Stimulated activated CD8-positive, alpha-beta memory T cell treated with anti-CD3 and anti-CD28 coated beads, Interleukin-4, amount 100 ng/mL, for 24 hours (primary cell): ENCODE results near the gene GFOD1.
"Not testable (repeated sequence)": the region's sequence is repeated elsewhere in the genome, so short reads cannot be mapped to it uniquely, and the experiment has no call there.

Experiments used
- DNase-seq: peaks from one replicate; pipeline ENCODE4 v3.0.0-alpha.2; 2020; ENCODE audit warnings: low read depth

Gene GFOD1

DNA sequence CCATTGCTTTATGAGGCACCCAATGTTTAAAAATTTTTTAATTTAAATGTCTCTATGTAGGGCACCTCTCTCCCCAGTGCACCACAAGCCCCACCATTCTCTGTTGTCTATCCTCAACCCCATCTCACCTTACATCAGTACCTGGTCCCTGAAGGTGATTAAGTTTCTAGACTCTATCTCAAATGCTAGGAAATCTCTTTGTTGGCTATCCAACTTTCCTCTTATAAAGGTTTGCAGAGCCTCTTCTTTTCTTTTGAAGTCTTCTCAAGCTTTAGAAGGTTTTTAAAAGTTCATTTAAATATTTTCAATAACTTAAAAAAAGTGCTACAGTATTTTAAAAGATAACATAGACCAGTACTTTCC lies 82.5 kb downstream of the GFOD1 start:
- DNase-seq = no peak

DNA sequence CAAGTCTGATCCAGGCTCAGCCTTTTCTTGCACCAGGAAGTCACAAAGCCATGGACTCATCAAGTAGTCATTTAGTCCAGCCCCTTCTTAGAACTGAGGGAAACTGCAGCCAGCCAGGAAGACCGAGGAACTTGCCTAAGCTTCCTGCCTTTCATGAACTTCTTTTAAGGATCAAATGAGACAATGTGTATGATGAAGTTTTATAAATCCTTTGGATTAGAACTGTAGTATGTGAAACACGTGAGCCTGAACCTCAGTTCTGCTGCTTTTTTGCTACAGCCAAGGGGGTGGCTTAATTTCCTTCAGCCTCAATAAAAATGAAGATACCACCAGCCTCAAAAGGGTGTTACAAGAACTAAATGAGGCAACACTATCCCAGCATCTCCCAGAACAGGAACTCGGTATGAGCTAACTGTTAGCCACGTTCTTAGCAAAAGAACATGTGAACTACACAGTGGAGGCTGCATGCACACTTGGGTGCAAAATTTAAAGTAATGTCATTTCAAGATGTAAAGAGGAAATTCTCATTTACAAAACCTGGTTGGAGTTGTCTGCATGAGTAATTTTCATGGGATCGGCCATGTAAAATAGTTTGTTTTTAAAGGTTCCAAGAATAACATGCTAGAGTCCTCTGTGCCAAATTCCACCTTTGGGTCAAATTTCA lies 83.0 kb downstream of the GFOD1 start:
- no peak for DNase-seq

DNA sequence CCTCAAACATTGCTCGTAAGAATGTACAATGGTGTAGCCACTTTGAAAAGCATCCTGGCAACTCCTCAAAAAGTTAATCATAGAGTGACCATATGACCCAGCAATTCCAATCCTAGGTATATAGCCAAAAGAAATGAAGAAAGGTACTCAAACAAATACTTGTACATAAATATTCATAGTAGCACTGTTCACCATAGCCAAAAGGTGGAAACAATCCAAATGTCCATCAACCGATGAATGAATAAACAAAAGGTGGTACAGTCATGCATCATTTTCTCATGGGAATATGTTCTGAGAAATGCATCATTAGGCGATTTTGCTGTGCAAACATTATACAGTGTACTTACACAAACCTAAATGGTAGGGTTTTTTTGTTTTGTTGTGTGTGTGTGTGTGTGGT lies 84.7 kb downstream of the GFOD1 start:
- no peak for DNase-seq

DNA sequence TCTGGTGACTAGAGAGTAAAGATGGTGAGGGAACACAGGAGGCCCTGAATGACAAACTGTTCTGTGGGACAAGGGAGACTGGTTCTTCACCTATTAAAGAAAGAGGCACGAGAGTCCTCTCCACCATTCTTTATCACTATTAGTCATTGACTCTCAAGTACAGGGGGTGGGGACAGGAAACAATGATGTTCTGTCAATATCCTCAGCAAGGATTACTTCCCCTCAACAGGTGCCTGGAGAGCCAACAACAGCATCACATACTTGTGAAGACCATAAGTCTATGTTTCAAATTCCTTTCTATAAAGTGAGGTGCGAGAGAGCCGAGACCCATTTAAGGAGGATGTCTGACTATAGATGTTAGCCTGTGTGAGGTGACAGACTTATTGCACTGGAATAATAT lies 86.6 kb downstream of the GFOD1 start:
- no peak for DNase-seq

DNA sequence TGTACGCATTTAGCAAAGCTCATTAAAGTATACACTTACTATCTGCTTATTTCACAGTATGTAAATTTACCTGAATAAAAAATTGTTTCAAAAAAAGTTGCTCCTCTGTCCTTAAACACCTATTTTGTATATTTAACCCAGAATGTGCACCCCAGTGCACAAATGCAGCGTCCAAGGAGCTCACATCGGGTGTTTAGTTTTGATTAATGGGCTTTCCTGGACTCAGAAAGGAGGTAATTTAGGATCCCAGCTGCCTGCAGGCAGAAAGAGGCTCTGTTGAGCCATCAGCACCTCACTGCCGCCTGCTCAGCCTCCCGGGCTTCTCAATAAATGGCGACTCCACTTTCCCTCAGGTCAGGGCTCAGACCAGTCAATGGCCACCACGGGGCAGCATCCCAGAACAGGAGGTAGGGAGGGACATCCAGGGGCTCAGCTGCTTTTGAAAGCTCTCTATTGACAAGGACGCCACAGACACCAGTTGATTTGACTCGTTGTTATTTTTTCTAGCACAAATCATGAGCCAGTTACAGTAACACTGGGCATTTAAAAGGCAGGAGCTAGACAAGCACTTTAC lies 88.9 kb downstream of the GFOD1 start:
- DNase-seq = no peak

DNA sequence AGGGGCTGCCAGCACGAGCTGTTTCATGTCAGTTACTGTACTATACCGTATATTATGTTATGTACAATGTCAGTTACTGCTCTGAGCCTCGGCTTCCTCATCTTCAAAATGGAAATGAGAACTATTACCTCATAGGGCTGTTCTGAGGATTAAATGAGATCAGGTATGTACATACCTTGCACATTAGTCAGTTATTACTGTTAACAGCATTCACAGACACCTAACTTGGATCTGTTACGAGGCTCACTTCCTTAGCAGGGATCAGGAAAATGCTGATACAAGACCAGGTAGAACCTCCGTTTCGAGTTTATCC lies 89.4 kb downstream of the GFOD1 start:
- no peak for DNase-seq

DNA sequence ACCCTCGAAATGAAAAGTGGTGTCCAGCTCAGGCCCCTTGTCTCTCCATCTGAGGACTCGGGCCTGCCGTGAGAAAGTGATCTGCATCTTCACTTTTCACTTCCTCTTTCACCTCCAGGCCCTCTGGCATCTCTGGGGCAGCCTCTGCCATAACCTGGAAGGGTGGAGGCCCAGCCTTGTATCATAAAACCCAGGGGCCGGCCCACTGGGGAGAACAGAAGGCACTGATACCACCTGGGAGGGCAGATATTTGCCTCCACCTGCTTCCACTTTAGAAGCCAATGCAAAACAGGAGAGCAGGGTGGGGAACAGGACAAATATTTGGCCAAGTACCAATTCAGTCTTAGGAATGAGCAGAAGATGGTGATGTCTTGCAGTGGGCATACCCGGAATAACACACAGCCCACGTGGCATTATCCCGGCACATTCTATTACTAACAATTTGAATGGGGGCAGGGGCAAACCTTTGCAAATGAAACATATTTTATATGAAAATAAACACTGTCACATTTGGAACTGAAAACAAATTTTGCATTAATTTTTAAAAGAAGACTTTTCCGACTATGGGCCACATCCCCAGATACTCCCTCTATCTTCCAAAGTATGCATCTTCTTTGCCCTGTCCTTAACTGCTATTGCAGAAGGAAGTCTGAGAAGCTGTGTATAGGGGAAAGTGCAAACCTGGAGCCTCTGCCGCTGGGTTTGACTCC lies 89.9 kb downstream of the GFOD1 start:
- DNase-seq = no peak

DNA sequence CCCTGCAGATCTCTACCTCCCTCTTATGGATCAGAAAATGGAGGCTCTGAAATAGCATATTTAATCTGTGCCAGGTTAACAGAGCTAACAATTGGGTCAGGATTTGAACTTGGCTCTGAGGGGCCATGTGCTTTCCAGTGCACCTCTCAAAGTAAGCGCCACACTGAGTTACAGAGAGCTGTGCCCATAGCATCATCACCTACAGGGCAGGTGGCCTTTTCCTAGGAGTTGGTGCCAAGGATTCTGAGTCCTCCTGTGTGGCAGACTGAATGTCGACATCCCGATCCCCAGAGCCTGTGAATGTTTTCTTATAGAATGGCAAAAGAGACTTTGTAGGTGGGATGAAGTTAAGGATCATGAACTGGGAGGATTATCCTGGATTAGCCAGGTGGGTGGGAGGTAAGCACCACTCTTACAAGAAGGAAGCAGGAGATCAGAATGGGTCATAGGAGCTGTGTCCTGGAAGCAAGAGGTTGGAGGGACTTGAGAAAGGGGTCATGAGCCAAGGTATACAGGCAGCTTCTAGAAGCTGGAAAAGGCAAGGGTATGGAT lies 91.1 kb downstream of the GFOD1 start:
- DNase-seq = no peak

DNA sequence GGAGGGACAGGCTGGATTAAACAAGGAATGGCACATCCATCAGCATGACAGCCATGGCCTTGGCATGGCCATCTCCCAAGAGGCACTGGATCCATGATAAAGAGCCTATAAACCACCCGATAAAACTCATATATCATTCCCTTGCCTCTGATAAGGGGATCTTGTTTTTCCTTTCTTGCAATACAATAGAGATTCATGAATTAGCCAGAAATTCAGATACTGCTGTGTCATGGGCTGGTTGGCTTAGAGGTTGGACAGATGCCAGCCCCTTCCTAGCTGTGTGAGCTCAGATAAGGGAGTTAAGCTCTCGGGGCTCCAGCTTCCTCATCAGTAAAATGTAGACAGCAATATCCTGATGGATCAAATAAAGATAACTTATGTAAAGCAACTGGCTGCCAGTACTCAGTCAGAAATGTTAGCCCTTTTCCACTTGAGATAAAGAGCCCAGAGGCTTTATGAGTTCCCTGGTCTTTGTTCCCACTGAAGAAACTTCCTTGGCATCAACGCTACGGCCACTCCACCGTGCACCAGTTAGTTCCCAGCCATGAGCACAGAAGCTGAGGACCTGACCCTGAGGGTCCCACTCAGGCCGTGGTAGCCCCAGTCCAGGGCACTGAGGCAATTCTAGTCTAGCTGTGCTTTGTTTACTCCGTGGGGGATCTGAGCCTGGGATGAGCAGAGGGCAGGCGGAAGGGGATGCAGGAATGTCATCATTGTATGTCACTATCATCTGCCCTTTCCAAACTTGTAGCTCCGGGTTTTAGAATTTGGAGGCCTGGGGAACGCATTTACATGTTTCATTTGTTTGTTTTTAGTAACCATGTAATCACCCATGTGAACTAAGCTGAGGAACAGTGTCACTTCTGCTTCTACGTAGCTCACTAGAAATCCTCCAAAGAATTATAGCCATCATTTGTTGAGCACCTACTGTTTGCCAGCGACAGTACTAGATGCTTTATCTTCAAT lies 91.8 kb downstream of the GFOD1 start:
- no peak for DNase-seq

DNA sequence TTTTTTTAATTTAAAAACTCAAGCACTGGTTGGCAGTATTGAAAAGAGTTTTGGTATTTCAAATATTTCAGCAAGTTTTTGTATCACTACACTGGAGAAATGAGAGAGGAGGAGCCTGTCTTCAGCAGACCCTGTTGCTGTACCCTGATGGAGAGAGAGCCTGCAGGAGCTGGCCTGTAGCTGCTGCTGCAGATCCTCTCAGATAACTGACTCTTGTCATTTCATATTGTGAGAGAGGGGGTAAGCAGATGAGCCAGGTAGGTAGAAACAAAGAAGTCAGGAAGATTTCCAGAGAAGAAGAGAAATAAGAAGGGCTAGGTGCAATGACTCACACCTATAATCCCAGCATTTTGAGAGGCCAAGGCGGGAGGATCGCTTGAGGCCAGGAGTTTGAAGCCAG lies 94.9 kb downstream of the GFOD1 start:
- DNase-seq = no peak

DNA sequence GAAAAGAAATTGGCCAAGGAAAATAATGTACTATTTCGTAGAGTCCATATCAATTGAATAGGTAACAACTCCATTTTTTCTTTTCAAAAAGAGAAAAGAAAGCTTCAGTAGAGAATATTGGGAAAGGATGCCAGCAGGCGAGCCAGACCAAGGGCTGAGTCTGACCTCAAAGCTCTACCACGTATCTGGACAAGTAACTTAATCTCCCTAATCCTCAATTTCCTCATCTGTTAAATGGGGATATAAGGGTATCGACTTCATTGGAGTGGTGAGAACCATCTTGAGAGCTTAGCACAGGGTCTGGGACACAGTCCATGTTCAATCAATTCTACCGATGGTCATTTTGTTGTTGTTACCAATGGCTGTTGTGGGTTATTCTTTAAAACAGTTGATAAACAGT lies 95.9 kb downstream of the GFOD1 start:
- no peak for DNase-seq

DNA sequence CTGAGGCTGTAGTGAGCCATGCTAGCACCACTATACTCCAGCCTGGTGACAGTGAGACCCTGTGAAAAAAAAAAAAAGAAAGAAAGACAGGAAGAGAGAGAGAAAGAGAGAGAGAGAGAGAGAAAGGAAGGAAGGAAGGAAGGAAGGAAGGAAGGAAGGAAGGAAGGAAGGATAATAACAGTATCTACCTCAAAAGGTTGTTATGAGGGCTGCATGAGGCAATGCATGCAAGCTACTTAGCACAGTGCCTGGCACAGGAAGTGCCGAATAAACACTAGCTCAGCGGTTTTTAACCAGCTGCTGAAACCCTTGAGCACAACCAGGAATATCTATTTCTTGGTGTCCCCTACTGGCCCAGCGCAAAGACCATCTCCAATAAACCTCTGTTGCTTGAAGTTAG lies 96.7 kb downstream of the GFOD1 start:
- DNase-seq = no peak

DNA sequence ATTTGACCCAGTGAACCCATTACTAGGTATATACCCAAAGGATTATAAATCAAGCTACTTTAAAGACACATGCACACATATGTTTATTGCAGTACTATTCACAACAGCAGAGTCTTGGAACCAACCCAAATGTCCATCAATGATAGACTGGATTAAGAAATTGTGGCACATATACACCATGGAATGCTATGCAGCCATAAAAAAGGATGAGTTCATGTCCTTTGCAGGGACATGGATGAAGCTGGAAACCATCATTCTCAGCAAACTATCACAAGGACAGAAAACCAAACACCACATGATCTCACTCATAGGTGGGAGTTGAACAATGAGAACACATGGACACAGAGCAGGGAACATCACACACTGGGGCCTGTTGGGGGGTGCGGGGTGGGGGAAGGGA lies 98.2 kb downstream of the GFOD1 start:
- not testable (repeated sequence) for DNase-seq

DNA sequence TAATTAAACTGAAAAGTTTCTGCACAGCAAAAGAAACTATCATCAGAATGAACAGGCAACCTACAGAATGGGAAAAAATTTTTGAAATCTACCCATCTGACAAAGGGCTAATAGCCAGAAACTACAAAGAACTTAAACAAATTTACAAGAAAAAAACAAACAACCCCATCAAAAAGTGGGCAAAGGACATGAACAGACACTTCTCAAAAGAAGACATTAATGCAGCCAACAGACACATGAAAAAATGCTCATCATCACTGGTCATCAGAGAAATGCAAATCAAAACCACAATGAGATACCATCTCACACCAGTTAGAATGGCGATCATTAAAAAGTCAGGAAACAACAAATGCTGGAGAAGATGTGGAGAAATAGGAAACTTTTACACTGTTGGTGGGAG lies 98.6 kb downstream of the GFOD1 start:
- not testable (repeated sequence) for DNase-seq

DNA sequence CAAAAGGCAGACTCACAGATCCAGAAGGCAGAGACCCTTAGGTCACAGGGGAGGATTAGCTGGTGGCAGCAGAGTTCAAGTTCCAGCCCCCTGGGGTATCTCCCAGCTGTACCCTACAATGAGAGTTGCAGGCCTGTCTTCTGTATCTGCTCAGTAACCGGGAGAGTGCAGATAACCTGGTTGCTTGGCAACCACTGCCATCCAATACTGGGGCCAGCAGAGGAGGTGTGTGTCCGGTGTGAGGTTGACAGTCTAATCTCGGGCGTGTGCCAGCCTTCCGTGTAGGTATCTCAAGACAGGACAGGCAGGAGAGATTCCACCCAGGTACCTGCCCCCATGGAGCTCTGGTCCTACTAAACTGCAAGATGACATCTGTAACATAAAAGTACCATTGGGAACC lies 102.4 kb downstream of the GFOD1 start:
- DNase-seq = no peak

DNA sequence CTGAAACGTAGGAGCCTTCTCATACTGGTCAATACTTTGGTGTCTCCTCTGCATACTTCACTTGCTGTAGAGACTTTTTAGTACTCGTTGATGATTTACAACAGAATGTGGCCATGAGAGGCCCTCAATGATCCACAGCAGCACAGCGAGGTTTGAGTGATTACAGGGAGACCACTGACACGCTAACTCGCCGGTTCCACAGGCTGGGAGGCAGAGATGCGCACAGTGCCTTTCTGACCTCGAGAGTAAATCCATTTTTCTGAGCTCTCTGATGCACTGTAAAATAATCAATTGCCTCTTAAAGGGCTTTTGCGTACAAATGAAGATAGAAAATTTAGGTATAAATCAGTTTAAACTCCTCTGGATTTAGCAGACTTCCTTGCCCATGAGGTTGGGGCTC lies 102.9 kb downstream of the GFOD1 start:
- DNase-seq = no peak

DNA sequence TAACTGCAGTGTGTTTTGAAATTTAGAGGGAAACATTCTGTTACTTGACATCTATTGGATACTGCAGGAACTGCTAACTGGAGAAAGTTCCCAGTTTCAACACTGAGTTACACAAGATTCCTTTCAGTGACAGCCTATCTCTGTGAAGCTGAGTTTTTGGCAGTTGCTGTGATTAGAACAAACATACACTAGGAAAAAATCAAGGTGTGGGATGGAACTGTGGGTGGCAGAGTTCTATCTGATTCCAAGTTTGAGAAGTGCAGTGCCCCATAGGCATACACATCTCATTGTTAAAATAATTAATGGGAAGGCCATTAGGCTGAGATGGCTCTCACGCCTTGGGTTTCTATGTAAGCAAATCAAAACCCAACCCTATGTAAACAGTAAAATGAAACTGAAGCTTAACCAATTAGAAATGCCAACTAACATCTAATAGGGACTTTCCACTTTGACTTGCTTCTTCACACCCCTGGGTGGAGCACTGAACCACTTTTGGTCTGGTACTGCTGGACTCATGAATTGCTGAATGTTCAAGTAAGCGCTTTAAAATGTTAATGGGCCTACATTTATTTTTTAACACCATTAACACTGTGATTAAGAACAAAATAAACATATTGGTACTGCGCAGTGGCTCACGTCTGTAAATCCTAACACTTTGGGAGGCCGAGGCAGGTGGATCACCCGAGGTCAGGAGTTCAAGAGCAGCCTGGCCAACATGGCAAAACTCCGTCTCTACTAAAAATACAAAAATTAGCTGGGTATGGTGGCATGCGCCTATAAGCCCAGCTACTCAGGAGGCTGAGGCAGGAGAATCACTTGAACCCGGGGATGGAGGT lies 103.9 kb downstream of the GFOD1 start:
- no peak for DNase-seq

DNA sequence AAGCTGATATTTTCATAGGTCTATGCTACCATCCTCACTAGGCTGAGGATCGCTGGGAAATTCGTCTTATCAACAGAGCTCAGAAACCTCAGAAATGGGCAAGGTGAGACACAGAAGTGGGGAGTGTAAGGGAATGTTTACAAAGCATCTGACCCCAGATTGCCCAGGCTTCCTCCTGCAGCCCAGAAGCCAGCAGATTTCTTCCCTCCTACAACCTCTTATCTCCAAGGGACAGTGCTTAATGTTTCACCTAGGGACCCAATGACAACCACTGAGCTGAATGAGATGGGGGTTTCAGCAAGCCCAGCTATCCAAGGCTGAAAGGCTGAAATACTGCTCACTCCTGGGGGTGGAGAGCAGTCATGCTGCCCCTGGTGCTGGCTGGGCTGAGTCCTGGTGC lies 106.6 kb downstream of the GFOD1 start:
- DNase-seq = no peak

DNA sequence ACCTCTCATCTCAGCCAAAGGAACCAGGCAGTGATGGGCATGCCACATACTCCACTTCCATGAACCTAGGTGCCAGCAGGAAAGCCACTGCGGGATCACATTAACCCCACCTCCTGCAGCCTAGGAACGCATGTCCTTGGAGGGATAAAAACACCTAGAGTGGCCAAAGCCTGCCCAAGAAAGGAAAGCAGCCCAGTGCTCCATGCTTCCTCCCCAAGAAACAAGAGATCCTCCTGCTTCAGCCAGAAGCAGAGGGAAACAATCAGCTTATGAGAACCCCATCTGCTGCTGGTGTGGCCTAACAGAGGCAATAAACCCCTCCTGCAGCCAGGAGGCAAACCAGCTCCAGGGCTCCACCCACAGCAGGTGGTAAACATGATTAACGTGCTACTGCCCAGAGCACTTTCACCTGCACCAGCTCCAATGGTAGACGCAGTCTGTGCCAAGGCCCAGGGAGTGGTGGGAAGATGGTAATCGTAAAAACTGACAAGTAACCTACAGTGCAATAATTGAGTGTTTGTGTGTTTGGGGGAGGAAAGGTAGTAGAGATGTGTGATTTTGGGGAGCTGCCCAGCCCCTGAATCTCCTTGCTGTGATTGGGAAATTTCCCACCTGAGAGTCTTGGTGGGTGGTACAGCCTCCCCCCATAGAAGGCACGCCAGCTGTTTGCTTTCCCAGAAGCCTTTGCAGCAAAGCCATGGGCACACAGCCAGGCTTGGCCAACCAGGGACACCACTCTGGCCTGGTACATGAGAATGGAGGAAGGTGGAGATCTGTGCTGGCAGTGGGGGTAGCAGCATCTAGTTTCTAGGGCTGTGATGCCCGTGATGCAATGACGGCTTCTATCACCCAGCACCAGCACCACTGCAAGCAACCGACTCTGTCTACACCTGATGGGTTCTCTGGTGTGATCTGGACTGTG lies 108.5 kb downstream of the GFOD1 start:
- no peak for DNase-seq

DNA sequence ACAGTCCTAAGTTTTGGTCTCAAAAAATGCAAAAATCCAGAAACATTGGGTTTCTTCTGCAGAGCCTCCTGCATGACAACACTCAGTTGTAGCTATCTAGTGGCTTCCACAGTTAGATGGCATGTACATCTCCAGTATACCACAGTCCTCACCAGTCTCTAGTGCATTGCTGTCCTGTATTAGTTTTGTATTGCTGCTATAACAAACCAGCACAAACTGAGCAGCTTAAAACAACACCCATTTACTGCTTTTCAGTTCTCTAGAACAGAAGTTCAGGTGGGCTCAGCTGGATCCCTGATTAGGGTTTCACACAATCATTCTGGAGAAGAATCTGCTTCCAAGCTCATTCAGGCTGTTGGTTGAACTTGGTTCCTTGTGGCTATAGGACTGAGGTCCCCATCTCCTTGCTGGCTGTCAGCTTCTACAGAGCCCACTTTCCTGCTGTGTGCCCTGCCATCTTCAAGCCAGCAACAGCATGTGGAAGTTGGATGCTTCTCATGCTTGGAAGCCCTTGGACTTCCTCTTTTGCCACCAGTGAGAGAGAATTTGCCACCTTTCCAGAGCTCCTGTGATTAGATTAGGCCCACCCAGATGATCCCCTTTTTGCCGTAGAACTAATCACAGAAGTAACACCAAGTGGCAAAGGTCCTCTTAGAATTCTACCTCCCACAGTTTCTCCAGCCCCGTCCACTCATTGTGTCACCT lies 110.2 kb downstream of the GFOD1 start:
- DNase-seq = no peak
